Activated naive CD8-positive, alpha-beta T cell (primary cell): ENCODE measurements around the gene KCTD15.
"Not testable (repeated sequence)": the region's sequence is repeated elsewhere in the genome, so short reads cannot be mapped to it uniquely, and the experiment has no call there.

Experiments used
- H3K27ac Mint-ChIP-seq: one replicate; pipeline ENCODE4 v1.8.0; 2021; ENCODE audit warnings: mixed read lengths
- H3K27me3 Mint-ChIP-seq: one replicate; pipeline ENCODE4 v1.8.0; 2021; ENCODE audit warnings: mixed read lengths
- H3K36me3 Mint-ChIP-seq: one replicate; pipeline ENCODE4 v1.8.0; 2021; ENCODE audit warnings: mixed read lengths
- H3K4me1 Mint-ChIP-seq: one replicate; pipeline ENCODE4 v1.8.0; 2021; ENCODE audit warnings: low read depth, mixed read lengths
- H3K4me3 Mint-ChIP-seq: one replicate; pipeline ENCODE4 v1.8.0; 2021; ENCODE audit warnings: mild to moderate bottlenecking, mixed read lengths
- H3K9me3 Mint-ChIP-seq: one replicate; pipeline ENCODE4 v1.8.0; 2021; ENCODE audit warnings: low read depth, mixed read lengths

Gene KCTD15

DNA sequence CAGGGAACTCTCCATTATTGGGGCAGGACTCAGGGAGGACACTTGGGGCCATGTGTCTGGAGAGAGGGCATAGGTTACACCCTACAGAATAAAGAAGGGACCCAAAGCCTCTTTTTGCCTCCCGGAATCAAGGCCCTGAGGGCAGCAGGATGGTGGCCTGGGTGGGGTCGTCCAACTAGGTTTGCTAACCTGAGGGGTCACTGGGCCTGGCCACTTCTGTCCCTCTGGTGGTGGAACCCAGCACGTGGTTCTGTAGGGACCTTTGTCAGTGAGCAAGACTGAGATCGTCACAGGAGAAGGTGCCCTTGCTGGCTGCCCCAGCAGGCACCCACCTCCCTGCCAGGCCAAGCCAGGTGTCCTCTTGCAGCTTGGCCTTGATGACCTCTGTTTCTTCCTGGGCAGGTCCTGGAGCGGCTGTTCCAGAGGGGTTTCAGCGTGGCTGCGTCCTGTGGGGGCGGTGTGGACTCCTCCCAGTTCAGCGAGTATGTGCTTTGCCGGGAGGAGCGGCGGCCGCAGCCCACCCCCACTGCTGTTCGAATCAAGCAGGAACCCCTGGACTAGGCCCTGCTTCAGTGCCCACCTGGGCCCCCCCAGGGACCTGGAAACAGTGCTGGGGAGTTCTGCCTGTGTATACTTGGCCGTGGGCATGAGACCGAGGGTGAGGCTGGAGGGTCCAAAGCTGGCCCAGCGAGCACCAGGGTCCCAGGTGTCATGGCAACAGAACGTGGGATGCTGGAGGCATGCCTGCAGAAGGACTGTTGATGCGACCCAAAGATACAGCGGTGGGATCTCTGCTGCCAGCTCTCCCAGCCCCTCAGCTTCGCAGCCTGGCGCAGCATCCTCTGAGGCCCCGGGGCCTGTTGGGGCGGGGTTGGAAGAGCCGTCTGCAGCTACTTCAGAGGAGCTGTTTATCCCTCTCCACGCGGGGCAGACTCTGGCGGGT, 16.0 kb downstream of the KCTD15 start:
- no peaks in the 10 kb centered on the region for H3K36me3 Mint-ChIP-seq
- H3K27me3 Mint-ChIP-seq = peaks cover 2% of the 10 kb centered on the region
- no peaks in the 10 kb centered on the region for H3K9me3 Mint-ChIP-seq
- H3K4me3 Mint-ChIP-seq = no peak overlapping the region
- no peak overlapping the region for H3K27ac Mint-ChIP-seq
- no peaks in the 10 kb centered on the region for H3K4me1 Mint-ChIP-seq

GRCh38 chr19:33813391-33814101, 16.9 kb downstream of the KCTD15 start:
- Mint-ChIP-seq H3K27me3 (peaks cover 2% of the 10 kb centered on the region), H3K9me3 (no peaks in the 10 kb centered on the region), H3K4me1 (no peaks in the 10 kb centered on the region), H3K27ac (no peak overlapping the region), H3K4me3 (no peak overlapping the region), H3K36me3 (no peaks in the 10 kb centered on the region)

DNA sequence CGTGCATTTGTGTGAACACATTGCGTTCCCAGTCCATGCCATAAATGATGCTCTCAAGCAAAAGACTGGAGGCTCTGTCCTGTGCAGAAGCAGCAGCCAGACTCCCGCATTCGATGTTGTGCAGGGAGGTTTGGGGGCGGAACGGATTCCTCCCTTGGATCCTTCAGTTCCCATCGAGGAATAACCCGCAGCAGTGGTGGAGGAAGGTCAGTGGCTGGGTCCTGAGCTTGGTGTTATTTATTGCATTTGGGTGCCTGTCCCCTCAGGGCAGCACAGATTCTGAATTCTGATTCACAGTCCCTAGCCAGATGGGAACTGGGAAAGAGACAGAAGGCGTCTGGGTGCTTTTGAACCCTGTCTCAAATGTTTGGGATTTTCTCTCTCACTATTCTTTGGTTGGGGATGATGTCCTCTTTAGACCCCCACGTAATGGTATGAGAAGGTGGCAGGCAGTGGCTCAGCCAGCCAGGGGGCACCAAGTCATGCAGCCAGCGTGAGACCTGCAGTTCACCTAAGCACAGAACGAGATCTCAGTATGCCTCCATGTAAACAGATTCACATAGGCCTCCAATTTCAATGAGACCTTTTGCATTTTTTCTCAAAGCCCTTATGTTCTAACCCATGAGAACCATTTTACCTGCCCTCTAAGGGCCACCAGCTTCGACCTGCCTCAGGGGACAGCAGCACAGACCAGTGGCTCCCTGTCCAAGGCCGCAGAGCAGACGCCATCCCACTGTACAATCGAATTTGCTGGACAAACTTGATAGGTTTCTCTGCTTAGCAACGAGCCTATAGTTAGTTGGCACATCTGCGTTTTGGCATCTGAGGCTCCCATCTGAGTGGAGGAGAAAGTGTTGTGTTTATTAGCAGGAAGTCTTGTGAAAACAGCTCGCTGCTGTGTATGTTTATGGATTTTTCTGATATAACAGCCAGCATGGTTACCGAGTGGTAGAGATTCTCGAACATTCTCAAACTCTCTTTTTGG, 17.8 kb downstream of the KCTD15 start:
- H3K27ac Mint-ChIP-seq = no peak overlapping the region
- no peaks in the 10 kb centered on the region for H3K9me3 Mint-ChIP-seq
- peaks cover 6% of the 10 kb centered on the region for H3K27me3 Mint-ChIP-seq
- H3K4me3 Mint-ChIP-seq = no peak overlapping the region
- H3K4me1 Mint-ChIP-seq = peaks cover 3% of the 10 kb centered on the region
- no peaks in the 10 kb centered on the region for H3K36me3 Mint-ChIP-seq

DNA sequence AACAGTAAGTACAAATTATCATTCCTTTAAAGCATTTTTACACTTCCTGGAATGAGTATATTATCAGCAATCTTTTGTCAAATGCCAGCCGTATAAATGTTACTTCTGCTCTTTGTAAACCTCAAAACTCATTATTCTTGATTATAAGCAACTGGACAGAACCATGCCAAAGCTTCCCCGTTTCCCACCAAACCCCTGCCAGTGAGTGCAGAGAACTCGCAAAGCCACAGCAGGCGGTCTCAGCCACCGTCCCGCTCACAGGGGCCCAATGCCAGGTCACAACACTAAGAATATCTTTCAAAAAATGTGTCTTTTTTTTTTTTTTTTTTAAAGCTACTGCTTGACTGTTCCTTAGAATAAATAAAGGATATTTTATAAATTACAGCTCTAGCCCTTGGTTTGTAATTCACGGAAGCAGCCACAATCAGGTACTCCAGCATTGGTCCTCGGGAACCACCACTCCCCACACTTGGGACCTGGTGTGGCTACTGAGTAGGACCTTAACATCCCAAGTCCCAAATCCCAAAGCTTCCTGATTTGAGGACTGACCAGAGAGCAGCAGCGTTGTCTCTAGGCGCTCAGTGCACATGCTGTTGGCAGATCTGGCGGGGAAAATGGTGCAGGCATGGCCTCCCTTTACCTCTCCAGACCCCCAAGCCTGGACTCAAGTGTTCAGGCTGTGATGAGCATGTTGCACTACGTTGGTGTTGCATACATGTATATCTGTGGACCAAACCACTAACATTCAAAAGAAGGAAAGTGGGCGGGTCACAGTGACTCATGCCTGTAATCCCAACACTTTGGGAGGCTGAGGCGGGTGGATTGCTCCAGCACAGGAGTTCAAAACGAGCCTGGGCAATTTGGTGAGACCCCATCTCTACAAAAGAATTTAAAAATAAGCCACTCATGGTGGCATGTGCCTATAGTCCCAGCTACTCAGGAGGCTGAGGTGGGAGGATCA, 19.0 kb downstream of the KCTD15 start:
- no peak overlapping the region for H3K4me3 Mint-ChIP-seq
- peaks cover 4% of the 10 kb centered on the region for H3K4me1 Mint-ChIP-seq
- H3K36me3 Mint-ChIP-seq = no peaks in the 10 kb centered on the region
- H3K9me3 Mint-ChIP-seq = no peaks in the 10 kb centered on the region
- no peak overlapping the region for H3K27ac Mint-ChIP-seq
- H3K27me3 Mint-ChIP-seq = peaks cover 6% of the 10 kb centered on the region

- Mint-ChIP-seq H3K4me3 (no peak overlapping the region), H3K27ac (no peak overlapping the region), H3K27me3 (peaks cover 10% of the 10 kb centered on the region), H3K36me3 (no peaks in the 10 kb centered on the region), H3K9me3 (no peaks in the 10 kb centered on the region), H3K4me1 (peaks cover 7% of the 10 kb centered on the region)
Measured at GRCh38 chr19:33818411-33818810, 21.7 kb downstream of the KCTD15 start.

- Mint-ChIP-seq H3K4me3 (peak overlapping the region; percentile 72), H3K27me3 (peaks cover 10% of the 10 kb centered on the region)
- not testable (repeated sequence) for H3K9me3 Mint-ChIP-seq, H3K4me1 Mint-ChIP-seq, H3K27ac Mint-ChIP-seq, H3K36me3 Mint-ChIP-seq
Measured at GRCh38 chr19:33819078-33819477, 22.4 kb downstream of the KCTD15 start.

- H3K27ac Mint-ChIP-seq = no peak overlapping the region
- H3K4me3 Mint-ChIP-seq = peak overlapping the region; percentile 72
- no peaks in the 10 kb centered on the region for H3K9me3 Mint-ChIP-seq
- peaks cover 9% of the 10 kb centered on the region for H3K27me3 Mint-ChIP-seq
- H3K4me1 Mint-ChIP-seq = peaks cover 7% of the 10 kb centered on the region
- no peaks in the 10 kb centered on the region for H3K36me3 Mint-ChIP-seq
Measured at GRCh38 chr19:33819506-33819879, 22.8 kb downstream of the KCTD15 start.

- H3K27ac Mint-ChIP-seq = no peak overlapping the region
Measured at GRCh38 chr19:33819880-33820781, 23.5 kb downstream of the KCTD15 start.

DNA sequence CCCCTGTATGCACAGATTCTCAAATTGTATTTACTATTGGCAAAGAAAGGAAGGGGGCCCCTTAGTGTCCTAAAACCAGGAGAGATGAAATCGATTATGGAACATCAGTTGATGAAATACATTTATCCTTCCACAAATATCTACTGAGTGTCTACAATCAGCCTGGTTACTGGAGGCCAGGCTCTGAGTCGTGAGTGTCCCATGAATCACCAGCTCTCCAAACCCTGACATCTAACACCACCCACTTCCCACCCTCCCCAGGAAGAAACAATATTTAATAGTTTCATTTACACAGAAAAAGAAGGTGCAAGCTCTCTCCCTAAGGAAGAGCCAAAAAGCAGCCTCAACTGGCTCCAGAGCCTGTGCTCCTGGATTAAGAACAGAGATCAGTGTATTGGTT, 25.2 kb downstream of the KCTD15 start:
- Mint-ChIP-seq H3K4me1 (peaks cover 7% of the 10 kb centered on the region), H3K36me3 (no peaks in the 10 kb centered on the region), H3K4me3 (peak overlapping the region; percentile 13), H3K9me3 (no peaks in the 10 kb centered on the region), H3K27me3 (peaks cover 14% of the 10 kb centered on the region), H3K27ac (no peak overlapping the region)

More at GRCh38 chr19:33819880-33820781, 23.5 kb downstream of the KCTD15 start:
- Mint-ChIP-seq H3K9me3 (no peaks in the 10 kb centered on the region), H3K4me3 (peak overlapping the region; percentile 74), H3K4me1 (peaks cover 7% of the 10 kb centered on the region), H3K36me3 (no peaks in the 10 kb centered on the region), H3K27me3 (peaks cover 8% of the 10 kb centered on the region)

- no peaks in the 10 kb centered on the region for H3K9me3 Mint-ChIP-seq
- H3K4me1 Mint-ChIP-seq = peaks cover 7% of the 10 kb centered on the region
- no peaks in the 10 kb centered on the region for H3K36me3 Mint-ChIP-seq
- H3K4me3 Mint-ChIP-seq = no peak overlapping the region
- H3K27ac Mint-ChIP-seq = no peak overlapping the region
- H3K27me3 Mint-ChIP-seq = peaks cover 15% of the 10 kb centered on the region
Measured at GRCh38 chr19:33823341-33823740, 26.7 kb downstream of the KCTD15 start.

DNA sequence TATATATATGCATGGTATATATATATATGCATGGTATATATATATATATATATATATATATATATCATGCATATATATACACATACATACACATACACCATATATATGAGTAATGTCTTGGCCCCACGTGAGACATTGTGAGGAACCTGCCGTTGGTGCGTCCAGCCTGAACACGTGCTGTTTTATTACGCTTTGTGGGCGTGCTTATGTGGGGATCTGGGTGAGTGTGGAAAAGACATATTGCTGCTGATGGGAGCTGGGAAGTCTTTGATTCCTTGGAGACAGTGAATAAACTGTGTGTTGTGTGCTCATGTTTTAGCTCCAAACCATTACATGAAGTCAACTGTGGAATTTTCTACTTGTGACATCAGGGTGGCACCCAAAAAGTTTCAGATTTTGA, 28.9 kb downstream of the KCTD15 start:
- no peaks in the 10 kb centered on the region for H3K9me3 Mint-ChIP-seq
- peaks cover 3% of the 10 kb centered on the region for H3K4me1 Mint-ChIP-seq
- no peak overlapping the region for H3K27ac Mint-ChIP-seq
- peaks cover 18% of the 10 kb centered on the region for H3K27me3 Mint-ChIP-seq
- no peak overlapping the region for H3K4me3 Mint-ChIP-seq
- H3K36me3 Mint-ChIP-seq = no peaks in the 10 kb centered on the region

DNA sequence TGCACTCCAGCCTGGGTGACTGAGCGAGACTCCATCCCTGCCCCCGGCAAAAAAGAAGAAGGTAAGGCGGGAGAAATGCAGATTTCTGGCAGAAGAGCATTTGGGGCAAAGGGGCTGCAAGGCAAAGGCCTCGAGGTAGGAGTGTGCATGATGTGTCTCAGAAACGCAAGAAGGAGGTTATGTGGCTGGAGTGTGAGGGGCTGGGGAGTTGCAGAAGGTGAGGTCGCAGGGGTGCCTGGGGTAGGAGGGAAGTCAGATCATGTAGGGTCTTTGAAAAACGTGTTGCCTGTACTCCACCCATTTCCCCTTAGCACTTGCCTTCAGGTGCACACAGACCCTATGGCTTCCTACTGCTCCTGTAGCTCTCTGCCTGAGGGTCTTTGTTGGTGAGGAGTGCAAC, 29.9 kb downstream of the KCTD15 start:
- peaks cover 3% of the 10 kb centered on the region for H3K4me1 Mint-ChIP-seq
- no peaks in the 10 kb centered on the region for H3K9me3 Mint-ChIP-seq
- H3K27ac Mint-ChIP-seq = no peak overlapping the region
- H3K36me3 Mint-ChIP-seq = no peaks in the 10 kb centered on the region
- H3K4me3 Mint-ChIP-seq = no peak overlapping the region
- H3K27me3 Mint-ChIP-seq = peaks cover 18% of the 10 kb centered on the region
